HT-29 (cell line): ENCODE results near the gene KDM1A. TPM values are rescaled to one million over a fixed set of nuclear protein-coding genes. Genes with fewer than 3 reads are reported as not detected.

Experiments used
- DNase-seq: peaks from one replicate; pipeline ENCODE4 v3.0.0-alpha.2; 2015; ENCODE audit warnings: low spot score
- total RNA-seq: library from RNA; depleted of rRNA; stranded (reverse); fragments of >200 nt; shearing (Covaris generic); gene quantifications from 2 replicates; pipeline ENCODE4 v1.2.3, GENCODE V29; 2014

The KDM1A gene
- total RNA-seq, 1 experiment from 2014 or later, result 113 TPM

GRCh38 chr1:23013657-23014056 is 5.6 kb upstream of the KDM1A start:
- DNase-seq, result peak; percentile 36

- DNase-seq, result no peak
Measured at GRCh38 chr1:23018661-23019093, 591 bp upstream of the KDM1A start.

- peak; percentile 53 for DNase-seq
Measured at GRCh38 chr1:23019863-23020625, 776 bp downstream of the KDM1A start.

GRCh38 chr1:23020706-23021405 is 1.6 kb downstream of the KDM1A start:
- peak; percentile 48 for DNase-seq

GRCh38 chr1:23021834-23022233 is 2.6 kb downstream of the KDM1A start:
- DNase-seq, result no peak

- DNase-seq, result no peak
Measured at GRCh38 chr1:23023174-23023845, 4.0 kb downstream of the KDM1A start.

GRCh38 chr1:23026568-23026967 is 7.3 kb downstream of the KDM1A start:
- no peak for DNase-seq

GRCh38 chr1:23027352-23027907 is 8.2 kb downstream of the KDM1A start:
- no peak for DNase-seq

- no peak for DNase-seq
Measured at GRCh38 chr1:23029337-23029736, 10.1 kb downstream of the KDM1A start.

- no peak for DNase-seq
Measured at GRCh38 chr1:23035823-23036452, 16.7 kb downstream of the KDM1A start.

GRCh38 chr1:23037081-23037740 is 17.9 kb downstream of the KDM1A start:
- no peak for DNase-seq

GRCh38 chr1:23039308-23039826 is 20.1 kb downstream of the KDM1A start:
- DNase-seq, result no peak

- DNase-seq, result no peak
Measured at GRCh38 chr1:23040509-23040908, 21.2 kb downstream of the KDM1A start.

GRCh38 chr1:23044035-23044434 is 24.8 kb downstream of the KDM1A start:
- no peak for DNase-seq

- DNase-seq, result no peak
Measured at GRCh38 chr1:23050201-23050600, 30.9 kb downstream of the KDM1A start.

GRCh38 chr1:23051290-23051909 is 32.1 kb downstream of the KDM1A start:
- DNase-seq, result no peak

- no peak for DNase-seq
Measured at GRCh38 chr1:23057301-23057700, 38.0 kb downstream of the KDM1A start.

GRCh38 chr1:23062271-23062670 is 43.0 kb downstream of the KDM1A start:
- DNase-seq, result no peak

- DNase-seq, result no peak
Measured at GRCh38 chr1:23065385-23065784, 46.1 kb downstream of the KDM1A start.

- no peak for DNase-seq
Measured at GRCh38 chr1:23066075-23066474, 46.8 kb downstream of the KDM1A start.
